OCI-LY7 (cell line): ENCODE measurements around the gene ZCCHC8. TPM values are rescaled to one million over a fixed set of nuclear protein-coding genes. Genes with fewer than 3 reads are reported as not detected.

ENCODE experiments used
- BruUV-seq: library from RNA; stranded (reverse); fragments of 400-500 nt; replicated peaks from 2 replicates; lab custom pipeline; 2021; lab: Mats Ljungman, UMichigan
- CTCF ChIA-PET: fragments of 300-600 bp; sonication (Branson Sonifier 250); formaldehyde crosslinking; loops from one replicate; lab custom pipeline; 2022; ENCODE audit warnings: antibody characterized with exemption; ENCODE audit not compliant: unreplicated experiment; lab: Charles Lee
- POLR2A ChIA-PET: fragments of 300-600 bp; sonication (Branson Sonifier 250); formaldehyde crosslinking; loops from one replicate; lab custom pipeline; 2022; ENCODE audit warnings: antibody characterized with exemption; lab: Charles Lee
- DNase-seq: peaks from one replicate; pipeline ENCODE4 v3.0.0-alpha.2; 2015; ENCODE audit warnings: low spot score
- H2AFZ ChIP-seq: fragments of 200-600 bp; sonication (generic), shearing (Covaris generic); 2 replicates; pipeline ENCODE4 v1.6.1; 2014; ENCODE audit warnings: mild to moderate bottlenecking, antibody characterized with exemption, low read length, moderate library complexity
- H3K27ac ChIP-seq: fragments of 200-600 bp; sonication (generic); 2 replicates; pipeline ENCODE4 v1.5.1; 2014; ENCODE audit warnings: mixed run types, low read depth, mild to moderate bottlenecking, moderate library complexity, low read length, inconsistent platforms; ENCODE audit not compliant: poor library complexity, severe bottlenecking
- H3K36me3 ChIP-seq: fragments of 200-600 bp; sonication (generic); 2 replicates; pipeline ENCODE4 v1.6.1; 2014; ENCODE audit warnings: mild to moderate bottlenecking, antibody characterized with exemption, low read length, moderate library complexity, mixed read lengths; ENCODE audit not compliant: insufficient read depth
- H3K4me1 ChIP-seq: fragments of 200-600 bp; sonication (generic); 2 replicates; pipeline ENCODE4 v1.5.1; 2014; ENCODE audit warnings: mild to moderate bottlenecking, low read length; ENCODE audit not compliant: insufficient read depth, poor library complexity, severe bottlenecking
- H3K4me2 ChIP-seq: fragments of 200-600 bp; sonication (generic); 2 replicates; pipeline ENCODE4 v1.6.1; 2014; ENCODE audit warnings: mild to moderate bottlenecking, low read length
- H3K4me3 ChIP-seq: fragments of 200-600 bp; sonication (generic); 2 replicates; pipeline ENCODE4 v1.5.1; 2014; ENCODE audit warnings: mild to moderate bottlenecking, low read depth, low read length; ENCODE audit not compliant: poor library complexity, severe bottlenecking
- H3K79me2 ChIP-seq: fragments of 200-600 bp; sonication (generic); 2 replicates; pipeline ENCODE4 v1.6.1; 2016; ENCODE audit warnings: low read depth, mild to moderate bottlenecking, low read length, moderate library complexity, mixed read lengths; ENCODE audit not compliant: insufficient read depth
- H3K9me2 ChIP-seq: fragments of 200-600 bp; sonication (generic); 2 replicates; pipeline ENCODE4 v1.6.1; 2016; ENCODE audit warnings: mild to moderate bottlenecking, low read length, mixed read lengths; ENCODE audit not compliant: insufficient read depth
- H3K9me3 ChIP-seq: fragments of 200-600 bp; sonication (generic); 2 replicates; pipeline ENCODE4 v1.6.1; 2014; ENCODE audit warnings: mild to moderate bottlenecking, mixed run types, low read length, mixed read lengths
- H4K20me1 ChIP-seq: fragments of 200-600 bp; sonication (generic); 2 replicates; pipeline ENCODE4 v1.6.1; 2014; ENCODE audit warnings: mild to moderate bottlenecking, antibody characterized with exemption, low read length, moderate library complexity, mixed read lengths; ENCODE audit not compliant: insufficient read depth
- EZH2phosphoT487 ChIP-seq: fragments of 200-600 bp; sonication (generic); IDR thresholded peaks from 2 replicates; pipeline ENCODE4 v1.6.1; 2018; ENCODE audit warnings: low read depth, borderline replicate concordance, mild to moderate bottlenecking, mixed run types, antibody characterized with exemption, low read length, moderate library complexity, mixed read lengths
- intact Hi-C: fragments of 100-400 bp; cut with micrococcal nuclease; formaldehyde crosslinking; loops from one replicate; pipeline ENCODE4 v1.10.0; 2022; ENCODE audit not compliant: unreplicated experiment
- total RNA-seq, 2 experiments: library from RNA; depleted of rRNA in 1 of 2; stranded (reverse); fragments of >200 nt in 1 of 2; shearing (Covaris generic) in 1 of 2; gene quantifications; 2 replicates each; pipeline ENCODE4 v1.2.3, GENCODE V29; 2014 to 2022
- TF ChIP-seq, protein P1 (sequence below): fragments of 200-600 bp; sonication (generic); conservative IDR thresholded peaks from 2 replicates; pipeline ENCODE4 v1.5.1; 2014; ENCODE audit warnings: mild to moderate bottlenecking, antibody characterized with exemption, low read length, moderate library complexity, mixed read lengths

Gene ZCCHC8
- total RNA-seq, 2 experiments from 2014 or later, result 46.9 to 68.6 TPM

DNA sequence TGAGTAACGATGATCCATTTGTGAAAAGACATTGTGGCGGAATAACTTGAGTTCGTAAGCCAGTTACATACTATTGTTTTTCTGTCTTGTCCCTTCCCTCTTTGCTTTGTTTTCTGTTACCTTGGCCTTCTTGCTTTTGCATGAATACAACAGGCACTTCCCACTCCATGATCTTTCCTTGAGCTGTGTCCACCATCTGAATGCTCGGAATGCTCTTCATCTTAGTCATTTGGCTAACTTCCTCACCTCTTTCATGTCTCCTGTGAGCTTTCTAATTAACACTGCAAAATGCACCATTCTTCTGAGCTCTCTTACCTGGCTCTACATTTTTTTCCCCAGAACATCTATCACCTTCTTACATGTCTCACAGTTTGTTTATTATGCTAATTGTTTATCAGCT, 36.3 kb upstream of the ZCCHC8 start:
- H4K20me1 ChIP-seq, result no peaks in the 10 kb centered on the region
- no peak overlapping the region for H3K4me2 ChIP-seq
- ChIA-PET CTCF (no interaction called here), POLR2A (interaction anchor here (0.8 to 3.1 kb wide), 6 partner anchors 8 to 36 kb away, joined by 3 to 25 read pairs (median 4); no protein-coding TSS in a partner anchor)
- H3K36me3 ChIP-seq, result peaks cover 98% of the 10 kb centered on the region
- H3K27ac ChIP-seq, result no peak overlapping the region
- TF ChIP-seq, protein P1, sequence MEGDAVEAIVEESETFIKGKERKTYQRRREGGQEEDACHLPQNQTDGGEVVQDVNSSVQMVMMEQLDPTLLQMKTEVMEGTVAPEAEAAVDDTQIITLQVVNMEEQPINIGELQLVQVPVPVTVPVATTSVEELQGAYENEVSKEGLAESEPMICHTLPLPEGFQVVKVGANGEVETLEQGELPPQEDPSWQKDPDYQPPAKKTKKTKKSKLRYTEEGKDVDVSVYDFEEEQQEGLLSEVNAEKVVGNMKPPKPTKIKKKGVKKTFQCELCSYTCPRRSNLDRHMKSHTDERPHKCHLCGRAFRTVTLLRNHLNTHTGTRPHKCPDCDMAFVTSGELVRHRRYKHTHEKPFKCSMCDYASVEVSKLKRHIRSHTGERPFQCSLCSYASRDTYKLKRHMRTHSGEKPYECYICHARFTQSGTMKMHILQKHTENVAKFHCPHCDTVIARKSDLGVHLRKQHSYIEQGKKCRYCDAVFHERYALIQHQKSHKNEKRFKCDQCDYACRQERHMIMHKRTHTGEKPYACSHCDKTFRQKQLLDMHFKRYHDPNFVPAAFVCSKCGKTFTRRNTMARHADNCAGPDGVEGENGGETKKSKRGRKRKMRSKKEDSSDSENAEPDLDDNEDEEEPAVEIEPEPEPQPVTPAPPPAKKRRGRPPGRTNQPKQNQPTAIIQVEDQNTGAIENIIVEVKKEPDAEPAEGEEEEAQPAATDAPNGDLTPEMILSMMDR, result no peak
- no peak for TF ChIP-seq EZH2phosphoT487
- no peaks in the 10 kb centered on the region for H3K9me2 ChIP-seq
- H3K4me3 ChIP-seq, result no peak overlapping the region
- no peaks in the 10 kb centered on the region for H3K9me3 ChIP-seq
- BruUV-seq, result no TSS peak
- no peaks in the 10 kb centered on the region for H3K4me1 ChIP-seq
- peaks cover 18% of the 10 kb centered on the region; the same call in 1 of the 2 replicates for H3K79me2 ChIP-seq
- H2AFZ ChIP-seq, result no peak overlapping the region
- intact Hi-C loops, result no loop called here
- no peak for DNase-seq

- Histone ChIP-seq H3K27ac (no peak overlapping the region), H3K4me3 (no peak overlapping the region), H3K79me2 (peaks cover 45% of the 10 kb centered on the region), H3K9me3 (no peaks in the 10 kb centered on the region), H3K4me1 (peaks cover 23% of the 10 kb centered on the region), H3K36me3 (peaks cover 97% of the 10 kb centered on the region), H3K9me2 (no peaks in the 10 kb centered on the region), H3K4me2 (no peak overlapping the region), H2AFZ (no peak overlapping the region), H4K20me1 (no peaks in the 10 kb centered on the region)
- BruUV-seq, result no TSS peak
- ChIA-PET CTCF (no interaction called here), POLR2A (interaction anchor here (0.7 to 1.1 kb wide), 3 partner anchors 24 to 70 kb away, joined by 3 read pairs; partner anchors contain the start of gene ZCCHC8)
- DNase-seq, result no peak
- intact Hi-C loops, result no loop called here
- no peak for TF ChIP-seq EZH2phosphoT487
Measured at GRCh38 chr12:122533856-122534255, 33.1 kb upstream of the ZCCHC8 start.

GRCh38 chr12:122528992-122529391, 28.3 kb upstream of the ZCCHC8 start:
- H3K4me2 ChIP-seq, result peak overlapping the region; percentile 88
- TF ChIP-seq, protein P1, result no peak
- no peak for TF ChIP-seq EZH2phosphoT487
- peaks cover 83% of the 10 kb centered on the region for H3K79me2 ChIP-seq
- intact Hi-C loops, result loop anchor here (10.0 kb wide), 1 partner anchor 836 kb away; the partner anchor contains the start of gene SBNO1
- no peaks in the 10 kb centered on the region for H3K9me2 ChIP-seq
- H3K9me3 ChIP-seq, result no peaks in the 10 kb centered on the region
- CTCF ChIA-PET, result no interaction called here
- POLR2A ChIA-PET, result interaction anchor here (0.6 to 1.9 kb wide), 4 partner anchors 8 to 30 kb away, joined by 3 to 11 read pairs (median 3); partner anchors contain the start of gene ZCCHC8
- H3K4me3 ChIP-seq, result peak overlapping the region; percentile 99
- BruUV-seq, result no TSS peak
- DNase-seq, result no peak
- H3K36me3 ChIP-seq, result peaks cover 78% of the 10 kb centered on the region
- peaks cover 18% of the 10 kb centered on the region; the same call in 1 of the 2 replicates for H4K20me1 ChIP-seq
- H3K4me1 ChIP-seq, result peaks cover 32% of the 10 kb centered on the region
- peak overlapping the region; percentile 61 for H3K27ac ChIP-seq
- no peak overlapping the region for H2AFZ ChIP-seq
